SH-SY5Y (cell line): ENCODE results near the gene CAMSAP1.

Experiments used
- GATA2 ChIP-seq: IDR thresholded peaks from 2 replicates; pipeline ENCODE4 v1.6.1; 2011; ENCODE audit warnings: mild to moderate bottlenecking, low read depth, low read length
- GATA3 ChIP-seq: IDR thresholded peaks from 2 replicates; pipeline ENCODE4 v1.6.1; 2011; ENCODE audit warnings: low read depth, mild to moderate bottlenecking, low read length, moderate library complexity

Gene CAMSAP1

GRCh38 chr9:135896205-135896604 is 11.1 kb downstream of the CAMSAP1 start:
- no peak for TF ChIP-seq GATA2
- no peak for TF ChIP-seq GATA3

GRCh38 chr9:135895202-135895848 is 12.0 kb downstream of the CAMSAP1 start:
- TF ChIP-seq GATA3 (no peak), GATA2 (no peak)

- no peak for TF ChIP-seq GATA2
- no peak for TF ChIP-seq GATA3
Measured at GRCh38 chr9:135893104-135893503, 14.2 kb downstream of the CAMSAP1 start.

GRCh38 chr9:135891027-135891631 is 16.2 kb downstream of the CAMSAP1 start:
- TF ChIP-seq GATA2: no peak
- no peak for TF ChIP-seq GATA3

- peak; percentile 16; the same call in 1 of the 2 replicates for TF ChIP-seq GATA2
- no peak for TF ChIP-seq GATA3
Measured at GRCh38 chr9:135890190-135891026, 16.9 kb downstream of the CAMSAP1 start.

- TF ChIP-seq GATA3 (no peak), GATA2 (no peak)
Measured at GRCh38 chr9:135889564-135890189, 17.7 kb downstream of the CAMSAP1 start.

GRCh38 chr9:135888766-135889394 is 18.5 kb downstream of the CAMSAP1 start:
- TF ChIP-seq GATA3: no peak
- no peak for TF ChIP-seq GATA2

GRCh38 chr9:135888126-135888765 is 19.1 kb downstream of the CAMSAP1 start:
- TF ChIP-seq GATA3 (no peak), GATA2 (no peak)

- TF ChIP-seq GATA3 (no peak), GATA2 (no peak)
Measured at GRCh38 chr9:135887585-135888050, 19.7 kb downstream of the CAMSAP1 start.

- no peak for TF ChIP-seq GATA2
- no peak for TF ChIP-seq GATA3
Measured at GRCh38 chr9:135887021-135887507, 20.3 kb downstream of the CAMSAP1 start.

GRCh38 chr9:135886147-135886981 is 21.0 kb downstream of the CAMSAP1 start:
- no peak for TF ChIP-seq GATA2
- TF ChIP-seq GATA3: no peak
